Hepatocyte (in vitro differentiated cells): ENCODE results near the gene VSNL1.

Source experiments
- EZH2 ChIP-seq: fragments of 200-600 bp; sonication (generic); IDR thresholded peaks from 2 replicates; pipeline ENCODE4 v1.6.1; 2016; ENCODE audit warnings: antibody characterized with exemption, mild to moderate bottlenecking, borderline replicate concordance
- EZH2phosphoT487 ChIP-seq: fragments of 200-600 bp; sonication (generic); IDR thresholded peaks from one replicate; pipeline ENCODE4 v1.6.1; 2018; ENCODE audit warnings: antibody characterized with exemption, mild to moderate bottlenecking, low read depth, moderate library complexity; ENCODE audit not compliant: unreplicated experiment, severe bottlenecking
- TF ChIP-seq, protein P1 (sequence below): fragments of 200-600 bp; sonication (generic); IDR thresholded peaks from 2 replicates; pipeline ENCODE4 v1.5.1; 2016; ENCODE audit warnings: antibody characterized with exemption, mild to moderate bottlenecking; ENCODE audit not compliant: poor library complexity

GRCh38 chr2:17592731-17593409, 52.4 kb downstream of the VSNL1 start:
- TF ChIP-seq, protein P1, sequence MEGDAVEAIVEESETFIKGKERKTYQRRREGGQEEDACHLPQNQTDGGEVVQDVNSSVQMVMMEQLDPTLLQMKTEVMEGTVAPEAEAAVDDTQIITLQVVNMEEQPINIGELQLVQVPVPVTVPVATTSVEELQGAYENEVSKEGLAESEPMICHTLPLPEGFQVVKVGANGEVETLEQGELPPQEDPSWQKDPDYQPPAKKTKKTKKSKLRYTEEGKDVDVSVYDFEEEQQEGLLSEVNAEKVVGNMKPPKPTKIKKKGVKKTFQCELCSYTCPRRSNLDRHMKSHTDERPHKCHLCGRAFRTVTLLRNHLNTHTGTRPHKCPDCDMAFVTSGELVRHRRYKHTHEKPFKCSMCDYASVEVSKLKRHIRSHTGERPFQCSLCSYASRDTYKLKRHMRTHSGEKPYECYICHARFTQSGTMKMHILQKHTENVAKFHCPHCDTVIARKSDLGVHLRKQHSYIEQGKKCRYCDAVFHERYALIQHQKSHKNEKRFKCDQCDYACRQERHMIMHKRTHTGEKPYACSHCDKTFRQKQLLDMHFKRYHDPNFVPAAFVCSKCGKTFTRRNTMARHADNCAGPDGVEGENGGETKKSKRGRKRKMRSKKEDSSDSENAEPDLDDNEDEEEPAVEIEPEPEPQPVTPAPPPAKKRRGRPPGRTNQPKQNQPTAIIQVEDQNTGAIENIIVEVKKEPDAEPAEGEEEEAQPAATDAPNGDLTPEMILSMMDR: no peak
- TF ChIP-seq EZH2 (no peak), EZH2phosphoT487 (no peak)
